Activated gamma-delta T cell treated with anti-CD3 and anti-CD28 coated beads, Interleukin-2, amount 50 U/mL, for 16 hours (primary cell): Measurements from ENCODE around the gene LRRC66.

Experiments
- DNase-seq: peaks from one replicate; pipeline ENCODE4 v3.0.0-alpha.2; 2020; ENCODE audit warnings: low read depth

Gene LRRC66

DNA sequence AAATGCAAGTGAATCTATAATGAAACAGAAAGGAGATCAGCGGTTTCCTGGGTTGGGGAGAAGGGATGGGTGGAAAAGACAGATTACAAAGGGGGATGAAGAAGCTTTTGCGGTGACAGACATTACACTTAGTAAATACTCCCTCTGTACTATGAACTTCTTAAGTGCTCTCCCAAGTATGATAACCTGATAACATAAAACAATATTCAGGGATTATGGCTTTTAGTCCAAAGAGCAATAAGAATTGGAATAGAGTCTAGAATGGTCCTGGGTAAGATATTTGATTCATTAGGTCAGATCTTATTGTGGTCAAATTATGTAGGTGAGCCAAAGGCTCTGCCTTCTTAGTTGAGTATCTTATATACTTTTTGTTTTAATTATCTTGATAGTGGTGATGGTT lies 9.2 kb downstream of the LRRC66 start:
- DNase-seq = no peak

DNA sequence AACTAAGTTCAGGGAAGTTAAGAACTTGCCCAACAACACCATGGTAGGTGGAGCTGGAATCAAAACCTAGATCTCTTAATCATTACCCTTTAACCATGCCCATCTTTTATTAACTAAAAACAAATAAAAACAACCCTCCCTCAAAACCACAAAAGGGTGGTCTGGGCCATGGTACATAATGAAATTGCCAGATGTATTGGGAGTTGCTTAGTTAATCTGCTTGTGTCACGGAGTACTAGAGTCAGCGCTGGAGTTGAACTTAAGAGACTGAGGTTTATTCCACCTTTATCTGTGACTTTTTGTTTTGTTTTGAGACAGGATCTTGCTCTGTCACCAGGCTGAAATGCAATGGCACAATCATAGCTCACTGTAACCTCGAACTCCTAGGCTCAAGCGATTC lies 13.3 kb downstream of the LRRC66 start:
- DNase-seq = no peak

DNA sequence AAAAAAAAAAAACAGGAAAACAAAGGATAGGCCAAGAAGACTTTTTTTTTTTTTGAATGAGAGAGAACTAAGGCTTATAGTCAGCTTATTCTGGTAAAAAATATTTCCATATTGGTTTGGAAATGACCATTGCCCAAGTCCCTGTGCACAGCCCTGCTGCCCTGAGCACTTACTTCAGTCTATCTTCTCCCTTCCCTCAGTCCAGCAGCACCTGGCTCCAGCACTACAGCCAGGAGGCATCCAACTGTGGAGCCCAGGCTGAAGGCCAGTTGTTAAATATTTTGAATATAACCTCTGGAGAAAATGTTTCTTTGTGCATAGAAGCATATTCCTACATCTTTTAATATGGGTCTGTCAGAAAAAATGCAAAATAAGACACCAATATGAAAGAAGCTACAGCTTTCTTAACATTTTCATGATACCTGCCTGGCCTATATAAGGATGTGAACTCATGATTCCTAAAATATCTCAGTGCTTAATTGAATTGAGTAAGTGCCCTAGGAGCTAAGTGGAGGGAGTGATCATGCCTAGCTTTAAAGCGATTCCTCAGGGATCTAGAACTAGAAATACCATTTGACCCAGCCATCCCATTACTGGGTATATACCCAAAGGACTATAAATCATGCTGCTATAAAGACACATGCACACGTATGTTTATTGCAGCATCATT lies 14.4 kb downstream of the LRRC66 start:
- DNase-seq = no peak

DNA sequence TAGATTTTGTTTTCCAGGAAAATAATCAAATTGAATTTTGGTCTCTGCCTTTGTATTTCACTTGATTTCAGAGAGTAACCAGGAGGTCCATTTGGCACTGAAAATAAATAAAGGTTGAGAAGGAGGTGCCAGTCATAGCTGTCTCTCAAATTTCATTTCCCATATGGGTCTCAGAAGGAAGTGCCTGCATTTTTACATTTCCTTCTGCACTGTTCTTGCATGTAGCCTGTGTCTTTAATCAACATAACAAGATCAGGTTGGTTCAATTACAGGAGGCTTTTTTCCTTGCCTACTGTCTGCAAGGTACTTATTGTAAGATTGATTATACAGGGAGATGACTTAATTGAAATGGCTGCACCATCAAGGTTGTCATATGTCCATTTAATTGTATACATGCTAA lies 15.7 kb downstream of the LRRC66 start:
- DNase-seq = no peak

DNA sequence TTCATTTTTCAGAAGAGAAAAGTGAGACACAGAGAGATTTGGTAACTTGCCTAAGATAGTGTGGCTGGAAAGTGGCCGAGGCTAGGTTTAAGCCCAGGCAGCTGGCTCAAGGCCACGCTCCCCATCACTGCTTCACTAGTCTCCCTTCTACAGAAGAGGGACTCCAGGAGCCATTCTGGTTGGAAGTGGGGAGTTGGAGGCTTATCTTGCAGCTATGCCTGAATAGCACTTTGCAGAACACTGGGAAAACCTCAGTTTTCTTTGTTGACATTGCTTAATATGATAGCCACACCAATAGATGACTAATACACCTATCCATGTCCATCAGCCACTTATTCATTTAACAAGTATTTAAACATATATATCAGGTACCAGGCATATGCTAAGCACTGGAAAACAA lies 18.5 kb downstream of the LRRC66 start:
- no peak for DNase-seq

GRCh38 chr4:51999250-51999649 lies 20.9 kb downstream of the LRRC66 start:
- no peak for DNase-seq

DNA sequence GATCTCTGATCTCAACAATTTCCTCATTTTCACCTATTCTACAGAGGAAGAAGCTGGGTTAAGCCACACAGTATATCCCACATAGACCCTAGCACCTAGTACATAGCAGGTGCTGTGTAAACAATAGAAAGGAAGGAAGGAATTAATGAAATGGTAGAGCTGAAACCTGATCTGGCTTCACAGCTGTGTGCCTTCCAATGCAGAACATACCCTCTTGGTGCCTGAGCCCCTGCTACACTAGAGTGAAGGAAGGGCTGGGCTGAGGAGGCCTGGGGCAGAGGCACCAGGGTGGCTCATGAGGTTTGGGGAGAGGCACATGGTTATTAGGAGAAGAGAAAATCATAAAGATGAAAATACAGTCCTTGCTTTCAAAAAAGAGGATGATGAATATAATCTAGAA lies 21.3 kb downstream of the LRRC66 start:
- DNase-seq = no peak

- DNase-seq = no peak
Measured at GRCh38 chr4:51997647-51998046, 22.5 kb downstream of the LRRC66 start.

DNA sequence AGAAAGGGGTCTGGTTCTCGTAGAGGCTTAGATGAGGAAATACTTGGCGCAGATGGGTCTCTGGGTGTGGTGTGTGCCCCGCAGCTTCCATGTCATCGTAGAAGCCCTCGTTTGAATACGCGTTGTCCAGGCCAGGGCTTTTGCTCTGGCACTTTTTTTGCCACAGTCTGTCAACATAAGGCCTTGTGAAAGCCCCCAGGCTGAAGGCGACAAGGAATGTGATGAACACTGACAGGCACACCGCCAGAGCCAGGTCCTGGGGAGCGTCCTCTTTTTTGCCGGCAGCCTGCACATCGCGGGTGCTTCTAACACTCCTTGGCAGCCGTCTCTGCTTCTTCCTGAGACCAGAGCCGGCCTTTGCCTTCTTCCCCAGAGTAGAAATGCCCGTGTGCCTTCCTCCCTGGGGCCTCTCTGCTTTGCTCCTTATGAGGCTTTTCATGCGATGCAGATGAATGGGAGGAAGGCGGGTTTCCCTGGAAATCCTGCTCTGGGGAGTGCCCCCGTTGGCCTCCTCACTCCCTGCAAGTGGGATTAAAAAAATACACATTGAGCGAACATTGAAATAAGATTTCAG lies 24.4 kb downstream of the LRRC66 start:
- DNase-seq = no peak

- DNase-seq = no peak
Measured at GRCh38 chr4:51965862-51966261, 54.3 kb downstream of the LRRC66 start.

DNA sequence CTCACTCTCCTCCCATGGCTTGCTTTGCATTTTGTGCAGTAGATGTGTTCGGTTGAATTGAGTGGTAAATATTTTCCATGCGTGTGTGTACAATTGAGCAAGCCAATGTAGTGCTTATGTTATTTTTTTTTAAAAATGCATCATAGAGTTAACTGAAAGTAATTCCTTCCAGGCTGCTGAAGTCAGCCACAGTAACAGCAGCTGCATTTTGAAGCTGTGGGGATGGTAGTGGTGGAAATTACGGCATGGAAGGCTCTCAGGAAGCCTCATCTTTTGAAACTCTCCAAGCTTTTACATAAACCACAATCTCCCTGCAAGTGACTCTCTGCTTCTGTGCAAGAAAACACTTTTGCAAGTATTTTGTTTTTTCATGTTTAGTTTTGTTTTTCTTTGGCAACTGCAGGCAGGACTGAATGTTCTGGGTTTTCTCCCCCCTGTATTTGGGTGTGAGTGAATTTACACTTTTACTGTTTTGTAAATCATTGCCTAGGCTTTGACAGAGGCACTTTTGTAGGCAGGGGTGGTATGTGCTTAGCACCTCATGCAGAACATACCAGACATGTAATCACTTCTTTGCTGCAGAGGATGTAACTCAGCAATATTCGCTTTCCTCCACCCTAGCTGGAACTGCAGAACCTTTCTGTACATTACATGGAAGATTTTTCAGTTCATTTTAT lies 56.2 kb downstream of the LRRC66 start:
- DNase-seq = no peak

DNA sequence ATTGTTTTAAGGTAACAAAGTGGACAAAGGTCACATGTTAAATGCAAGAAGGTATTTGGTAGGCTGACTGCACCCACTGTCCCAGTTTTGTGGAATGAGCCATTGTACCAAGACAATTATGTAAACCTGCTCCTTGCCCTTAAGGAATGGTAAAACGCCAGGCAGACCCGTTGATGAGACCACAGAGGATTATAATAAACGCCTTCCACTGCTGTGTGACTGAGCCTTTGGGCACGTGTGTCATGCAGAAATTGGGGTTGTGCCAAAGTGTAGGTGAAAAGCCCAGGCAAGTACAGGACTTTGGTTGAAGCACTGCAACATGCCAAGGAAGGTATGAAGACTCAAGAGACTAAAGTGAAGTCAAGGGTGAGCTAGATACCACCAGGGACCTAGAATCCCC lies 59.7 kb downstream of the LRRC66 start:
- DNase-seq = no peak

- no peak for DNase-seq
Measured at GRCh38 chr4:51958199-51958968, 61.8 kb downstream of the LRRC66 start.
